Natural killer cell (primary cell): Measurements from ENCODE around the gene BSND. TPM values are rescaled to one million over a fixed set of nuclear protein-coding genes. Genes with fewer than 3 reads are reported as not detected.

Experiments used
- ATAC-seq, 3 donors: fragments of 150-1000 bp in 2 of 3; fragments of 200-7000 bp in 1 of 3; cut with Tn5 transposase; 1 replicate in 1 of 3; 2 replicates in 2 of 3; pipeline ENCODE4 v1.10.0; 2021; ENCODE audit warnings: mild to moderate bottlenecking in 2 of 3, moderate library complexity in 2 of 3
- DNase-seq, 2 donors: peaks; one replicate each; pipeline versions ENCODE4 v3.0.0 to v3.0.0-alpha.2; 2013 to 2021; ENCODE audit warnings: mixed read lengths in 1 of 2
- H3K27ac ChIP-seq: one replicate; pipeline ENCODE4 v1.5.1; 2013; ENCODE audit warnings: mild to moderate bottlenecking, low read length
- H3K27me3 ChIP-seq: one replicate; pipeline ENCODE4 v1.6.1; 2013; ENCODE audit warnings: low read length; ENCODE audit not compliant: control insufficient read depth, insufficient read depth
- H3K36me3 ChIP-seq: one replicate; pipeline ENCODE4 v1.6.1; 2013; ENCODE audit warnings: low read length; ENCODE audit not compliant: control insufficient read depth, insufficient read depth
- H3K4me1 ChIP-seq: one replicate; pipeline ENCODE4 v1.6.1; 2013; ENCODE audit warnings: low read length; ENCODE audit not compliant: control insufficient read depth, insufficient read depth
- H3K4me3 ChIP-seq: one replicate; pipeline ENCODE4 v1.5.1; 2013; ENCODE audit warnings: low read length
- H3K9me3 ChIP-seq: one replicate; pipeline ENCODE4 v1.6.1; 2013; ENCODE audit warnings: low read length; ENCODE audit not compliant: control insufficient read depth, insufficient read depth
- H3K27ac Mint-ChIP-seq, 2 donors: one replicate each; pipeline ENCODE4 v1.8.0; 2022; ENCODE audit warnings: mild to moderate bottlenecking in 2 of 2, mixed read lengths in 2 of 2, moderate library complexity in 1 of 2
- H3K27me3 Mint-ChIP-seq, 2 donors: one replicate each; pipeline ENCODE4 v1.8.0; 2022; ENCODE audit warnings: low read depth in 2 of 2, mixed read lengths in 2 of 2
- H3K36me3 Mint-ChIP-seq: one replicate; pipeline ENCODE4 v1.8.0; 2022; ENCODE audit warnings: mixed read lengths
- H3K4me1 Mint-ChIP-seq, 2 donors: one replicate each; pipeline ENCODE4 v1.8.0; 2022; ENCODE audit warnings: mixed read lengths in 2 of 2
- H3K4me3 Mint-ChIP-seq: one replicate; pipeline ENCODE4 v1.8.0; 2022; ENCODE audit warnings: mild to moderate bottlenecking, moderate library complexity, mixed read lengths
- H3K9me3 Mint-ChIP-seq, 2 donors: one replicate each; pipeline ENCODE4 v1.8.0; 2022; ENCODE audit warnings: mixed read lengths in 2 of 2
- CTCF ChIP-seq: fragments of 200-600 bp; IDR thresholded peaks from one replicate; pipeline ENCODE4 v1.8.0; 2022; ENCODE audit warnings: antibody characterized with exemption
- WGBS: methylation state at CpG from one replicate; pipeline ENCODE4 v1.1.7; 2013; ENCODE audit warnings: missing lambda C conversion rate; ENCODE audit not compliant: insufficient coverage; 5-methylcytosine and 5-hydroxymethylcytosine counted together
- intact Hi-C: fragments of 100-400 bp; cut with micrococcal nuclease; formaldehyde crosslinking; loops from one replicate; pipeline ENCODE4 v1.14.2; 2022
- total RNA-seq, 4 donors: library from RNA; stranded (reverse); fragments of 120-200 nt in 1 of 4; gene quantifications; one replicate each; pipeline versions ENCODE4 v1.2.3 to v1.2.4, GENCODE V29; 2013 to 2022

BSND gene
- total RNA-seq, 3 donors from 2014 or later (not counting 1 experiment from before 2014, with no cell fraction given) = not detected

- TF ChIP-seq CTCF = no peak
- H3K4me1 ChIP-seq = peaks cover 7% of the 10 kb centered on the region
- DNase-seq (no peak), ATAC-seq (no peak)
- Mint-ChIP-seq H3K27ac (no peak overlapping the region), H3K36me3 (no peaks in the 10 kb centered on the region), H3K4me3 (no peak overlapping the region), H3K27me3 (peaks cover 14 to 33% of the 10 kb centered on the region in 2 donors), H3K9me3 (peaks cover 2% of the 10 kb centered on the region in 2 donors), H3K4me1 (peaks cover 11 to 13% of the 10 kb centered on the region in 2 donors)
- no peaks in the 10 kb centered on the region for H3K36me3 ChIP-seq
- intact Hi-C loops = no loop called here
- no peaks in the 10 kb centered on the region for H3K27me3 ChIP-seq
- WGBS = 76% methylated on average over 2 of the region's 3 CpGs
- no peak overlapping the region for H3K27ac ChIP-seq
- H3K9me3 ChIP-seq = peaks cover 4% of the 10 kb centered on the region
- H3K4me3 ChIP-seq = no peak overlapping the region
These were observed 44.9 kb upstream of the BSND start for GRCh38 chr1:54953846-54954245.

GRCh38 chr1:54955359-54955758 lies 43.4 kb upstream of the BSND start:
- 56% methylated on average over 1 of the region's 1 CpG for WGBS
- peaks cover 2% of the 10 kb centered on the region in 2 donors for H3K9me3 Mint-ChIP-seq
- peaks cover 6 to 8% of the 10 kb centered on the region in 2 donors for H3K4me1 Mint-ChIP-seq
- H3K4me3 Mint-ChIP-seq = no peak overlapping the region
- H3K36me3 Mint-ChIP-seq = no peaks in the 10 kb centered on the region
- no peak for ATAC-seq
- intact Hi-C loops = no loop called here
- TF ChIP-seq CTCF = no peak
- H3K4me3 ChIP-seq = no peak overlapping the region
- DNase-seq = no peak
- H3K27me3 ChIP-seq = peaks cover 2% of the 10 kb centered on the region
- H3K27ac Mint-ChIP-seq = no peak overlapping the region
- no peaks in the 10 kb centered on the region for H3K36me3 ChIP-seq
- peaks cover 4% of the 10 kb centered on the region for H3K9me3 ChIP-seq
- peaks cover 16 to 47% of the 10 kb centered on the region in 2 donors for H3K27me3 Mint-ChIP-seq
- H3K27ac ChIP-seq = no peak overlapping the region
- peaks cover 6% of the 10 kb centered on the region for H3K4me1 ChIP-seq

GRCh38 chr1:54956726-54957125 lies 42.0 kb upstream of the BSND start:
- TF ChIP-seq CTCF = no peak
- Histone ChIP-seq H3K27ac (no peak overlapping the region), H3K4me3 (no peak overlapping the region), H3K4me1 (no peaks in the 10 kb centered on the region), H3K36me3 (no peaks in the 10 kb centered on the region), H3K9me3 (peaks cover 4% of the 10 kb centered on the region), H3K27me3 (peaks cover 2% of the 10 kb centered on the region)
- no peak for ATAC-seq
- Mint-ChIP-seq H3K4me3 (no peak overlapping the region), H3K4me1 (no peaks in the 10 kb centered on the region), H3K27me3 (peaks cover 16 to 48% of the 10 kb centered on the region in 2 donors), H3K9me3 (peaks cover 2% of the 10 kb centered on the region in 2 donors), H3K27ac (no peak overlapping the region), H3K36me3 (no peaks in the 10 kb centered on the region)
- DNase-seq = no peak
- intact Hi-C loops = no loop called here
- 91% methylated on average over 4 of the region's 4 CpGs for WGBS

- H3K4me3 ChIP-seq = no peak overlapping the region
- intact Hi-C loops = no loop called here
- H3K27me3 ChIP-seq = peaks cover 2% of the 10 kb centered on the region
- H3K9me3 Mint-ChIP-seq = peaks cover 2% of the 10 kb centered on the region in 2 donors
- H3K27me3 Mint-ChIP-seq = peaks cover 16 to 48% of the 10 kb centered on the region in 2 donors
- 100% methylated on average over 1 of the region's 3 CpGs for WGBS
- no peaks in the 10 kb centered on the region for H3K36me3 Mint-ChIP-seq
- H3K36me3 ChIP-seq = no peaks in the 10 kb centered on the region
- H3K4me3 Mint-ChIP-seq = no peak overlapping the region
- H3K4me1 Mint-ChIP-seq = no peaks in the 10 kb centered on the region
- no peak for ATAC-seq
- peaks cover 4% of the 10 kb centered on the region for H3K9me3 ChIP-seq
- no peak for TF ChIP-seq CTCF
- no peak overlapping the region for H3K27ac Mint-ChIP-seq
- no peak overlapping the region for H3K27ac ChIP-seq
- DNase-seq = no peak
- H3K4me1 ChIP-seq = no peaks in the 10 kb centered on the region
These were observed 39.5 kb upstream of the BSND start for GRCh38 chr1:54959241-54959640.
